Heart left ventricle (tissue), 16 donors: ENCODE data around the gene NPTX1. TPM values are rescaled to one million over a fixed set of nuclear protein-coding genes. Genes with fewer than 3 reads are reported as not detected.

ENCODE experiments used
- ATAC-seq, 4 donors: fragments of 200-7000 bp; cut with Tn5 transposase; one replicate each; pipeline ENCODE4 v1.9.1; 2020 to 2022; ENCODE audit warnings: moderate library complexity in 4 of 4, mild to moderate bottlenecking in 3 of 4, moderate number of reproducible peaks in 1 of 4
- DNase-seq, 5 donors: peaks; one replicate each; pipeline ENCODE4 v3.0.0-alpha.2; 2020
- H3K27ac ChIP-seq, 12 donors: fragments of 200-600 bp; sonication (generic) in 4 of 12; one replicate each; pipeline versions ENCODE4 v1.5.0 to v1.8.0; 2016 to 2022; ENCODE audit warnings: mild to moderate bottlenecking in 2 of 12
- H3K27me3 ChIP-seq, 9 donors: fragments of 200-600 bp; sonication (generic) in 2 of 9; one replicate each; pipeline versions ENCODE4 v1.5.1 to v1.8.0; 2016 to 2022; ENCODE audit warnings: mild to moderate bottlenecking in 3 of 9
- H3K36me3 ChIP-seq, 9 donors: fragments of 200-600 bp; sonication (generic) in 2 of 9; one replicate each; pipeline versions ENCODE4 v1.5.0 to v1.8.0; 2018 to 2022; ENCODE audit warnings: mild to moderate bottlenecking in 2 of 9
- H3K4me1 ChIP-seq, 12 donors: fragments of 200-600 bp; sonication (generic) in 4 of 12; one replicate each; pipeline versions ENCODE4 v1.5.0 to v1.8.0; 2016 to 2022; ENCODE audit warnings: mild to moderate bottlenecking in 3 of 12
- H3K4me3 ChIP-seq, 12 donors: fragments of 200-600 bp; sonication (generic) in 4 of 12; one replicate each; pipeline versions ENCODE4 v1.5.0 to v1.8.0; 2017 to 2022; ENCODE audit warnings: mild to moderate bottlenecking in 9 of 12, moderate library complexity in 4 of 12
- H3K9me3 ChIP-seq, 12 donors: fragments of 200-600 bp; sonication (generic) in 4 of 12; one replicate each; pipeline versions ENCODE4 v1.5.0 to v1.8.0; 2016 to 2022; ENCODE audit warnings: mild to moderate bottlenecking in 1 of 12
- POLR2A ChIP-seq, 2 donors: fragments of 450-650 bp; IDR thresholded peaks; one replicate each; pipeline ENCODE4 v1.6.1; 2017; ENCODE audit warnings: antibody characterized with exemption in 2 of 2, mild to moderate bottlenecking in 2 of 2, moderate library complexity in 2 of 2
- WGBS, 4 donors: extraction: QIAGEN DNeasy Blood & Tissue Kit in 2 of 4; methylation state at CpG; one replicate each; pipeline versions ENCODE4 v1.1.5 to v1.1.7; 2013 to 2018; 5-methylcytosine and 5-hydroxymethylcytosine counted together
- intact Hi-C, 10 donors: fragments of 100-400 bp; cut with DNase I; formaldehyde crosslinking; loops; one replicate each; pipeline versions ENCODE4 v1.11.1 to v1.14.2; 2022
- polyA plus RNA-seq, 2 donors: library from polyadenylated mRNA; stranded (reverse); fragments of 200-250 nt; gene quantifications; one replicate each; pipeline ENCODE4 v1.2.3, GENCODE V29; 2013
- total RNA-seq, 9 donors: library from RNA; depleted of rRNA in 2 of 9; stranded (reverse); fragments of >200 nt in 2 of 9; fragmentation: NEBNext Ultra II Directional in 3 of 9; extraction: Animal tissue kit (Norgen Biotek cat#: 25700) in 3 of 9; gene quantifications; one replicate each; pipeline versions ENCODE4 v1.1.0 to v1.2.4, GENCODE V29; 2016 to 2023
- TF ChIP-seq, protein P1 (sequence below), 12 donors: fragments of 200-600 bp; sonication (generic) in 4 of 12; IDR thresholded peaks; one replicate each; pipeline versions ENCODE4 v1.5.0 to v1.8.0; 2018 to 2022; ENCODE audit warnings: antibody characterized with exemption in 12 of 12, mild to moderate bottlenecking in 5 of 12
- donor health status: ischemic (EF 13 %, LVEDD 7.1; RV severe dilation, severe dysfunction).
- donor health status: healthy with polysubstance abuse.
- donor health status: DM: no; HTN: yes; CAD: no.
- donor health status: DM: no; HTN: no; CAD: no.
- donor health status: ischemic (EF 25% LVEDD 6.9; RV normal size, moderate dysfunction).
- donor health status: ischemic (EF 25% LVEDD 5.7; RV mildly dilated, moderate dysfunction).
- donor health status: healthy.
- donor health status: DM: yes; HTN: yes; CAD: no.
- donor health status: ischemic (EF 35%, LVEDD 5.7; RV mildly dilated, moderate dysfunction).
- donor health status: nonischemic (EF 11% LVEDD 7.7; RV severe dilation, severe dysfunction).
- donor health status: DM: yes; HTN: yes; CAD: no.
- donor health status: PGD.
- donor health status: ischemic (EF 29% LVEDD 5.4; RV normal size, mild dysfunction).
- donor health status: nonischemic (EF 23%, LVEDD 6.1; RV moderate dilation, normal function).

Gene NPTX1
- total and polyA plus RNA-seq, 11 donors, result 0.01 to 0.58 (median 0.09) TPM; not detected in 7

- no peak for TF ChIP-seq POLR2A (IDR thresholded peaks at IDR 0.05)
- TF ChIP-seq, protein P1, sequence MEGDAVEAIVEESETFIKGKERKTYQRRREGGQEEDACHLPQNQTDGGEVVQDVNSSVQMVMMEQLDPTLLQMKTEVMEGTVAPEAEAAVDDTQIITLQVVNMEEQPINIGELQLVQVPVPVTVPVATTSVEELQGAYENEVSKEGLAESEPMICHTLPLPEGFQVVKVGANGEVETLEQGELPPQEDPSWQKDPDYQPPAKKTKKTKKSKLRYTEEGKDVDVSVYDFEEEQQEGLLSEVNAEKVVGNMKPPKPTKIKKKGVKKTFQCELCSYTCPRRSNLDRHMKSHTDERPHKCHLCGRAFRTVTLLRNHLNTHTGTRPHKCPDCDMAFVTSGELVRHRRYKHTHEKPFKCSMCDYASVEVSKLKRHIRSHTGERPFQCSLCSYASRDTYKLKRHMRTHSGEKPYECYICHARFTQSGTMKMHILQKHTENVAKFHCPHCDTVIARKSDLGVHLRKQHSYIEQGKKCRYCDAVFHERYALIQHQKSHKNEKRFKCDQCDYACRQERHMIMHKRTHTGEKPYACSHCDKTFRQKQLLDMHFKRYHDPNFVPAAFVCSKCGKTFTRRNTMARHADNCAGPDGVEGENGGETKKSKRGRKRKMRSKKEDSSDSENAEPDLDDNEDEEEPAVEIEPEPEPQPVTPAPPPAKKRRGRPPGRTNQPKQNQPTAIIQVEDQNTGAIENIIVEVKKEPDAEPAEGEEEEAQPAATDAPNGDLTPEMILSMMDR (IDR thresholded peaks at IDR 0.05), result no peak
- peaks cover 0 to 61% (median 9%) of the 10 kb centered on the region in 9 donors for H3K27me3 ChIP-seq
- H3K36me3 ChIP-seq, result no peaks in the 10 kb centered on the region
- H3K9me3 ChIP-seq, result no peaks in the 10 kb centered on the region
- H3K4me3 ChIP-seq, result no peak overlapping the region
- H3K27ac ChIP-seq, result peak overlapping the region in 1 of 12 donors; percentile 85
- ATAC-seq (no peak), DNase-seq (no peak)
- H3K4me1 ChIP-seq, result peaks cover 0 to 7% (median 0%) of the 10 kb centered on the region in 12 donors
- intact Hi-C loops, result no loop called here
- WGBS, 4 donors, result 72 to 83% (median 79%) methylated on average over 3 to 5 of the region's 5 CpGs
These were observed 26.1 kb upstream of the NPTX1 start for GRCh38 chr17:80502578-80502877.

GRCh38 chr17:80501741-80502577, 25.6 kb upstream of the NPTX1 start:
- Histone ChIP-seq H3K27ac (peak overlapping the region in 1 of 12 donors; percentile 85), H3K4me1 (peaks cover 0 to 7% (median 0%) of the 10 kb centered on the region in 12 donors), H3K36me3 (no peaks in the 10 kb centered on the region), H3K27me3 (peaks cover 0 to 55% (median 8%) of the 10 kb centered on the region in 9 donors), H3K4me3 (no peak overlapping the region), H3K9me3 (no peaks in the 10 kb centered on the region)
- DNase-seq, result no peak
- ATAC-seq, result peak in 1 of 4 donors; percentile 36
- no peak for TF ChIP-seq POLR2A (IDR thresholded peaks at IDR 0.05)
- TF ChIP-seq, protein P1 (IDR thresholded peaks at IDR 0.05), result no peak
- intact Hi-C loops, result no loop called here
- WGBS, 4 donors, result 65 to 73% (median 69%) methylated on average over 24 of the region's 24 CpGs

GRCh38 chr17:80499961-80500665, 23.7 kb upstream of the NPTX1 start:
- Histone ChIP-seq H3K4me1 (peaks cover 0 to 7% (median 0%) of the 10 kb centered on the region in 12 donors), H3K27ac (peak overlapping the region in 1 of 12 donors; percentile 85), H3K27me3 (peaks cover 0 to 40% (median 6%) of the 10 kb centered on the region in 9 donors), H3K4me3 (no peak overlapping the region), H3K36me3 (no peaks in the 10 kb centered on the region), H3K9me3 (no peaks in the 10 kb centered on the region)
- ATAC-seq (peak in 1 of 4 donors; percentile 16), DNase-seq (no peak)
- intact Hi-C loops, result no loop called here
- 67 to 73% (median 70%) methylated on average over 16 to 22 of the region's 22 CpGs for WGBS, 4 donors
- TF ChIP-seq POLR2A (IDR thresholded peaks at IDR 0.05), result no peak
- TF ChIP-seq, protein P1 (IDR thresholded peaks at IDR 0.05), result no peak

- TF ChIP-seq POLR2A (IDR thresholded peaks at IDR 0.05), result no peak
- TF ChIP-seq, protein P1 (IDR thresholded peaks at IDR 0.05), result no peak
- ATAC-seq, result no peak
- Histone ChIP-seq H3K27ac (no peak overlapping the region), H3K4me1 (peaks cover 0 to 7% (median 0%) of the 10 kb centered on the region in 12 donors), H3K27me3 (peaks cover 0 to 41% (median 6%) of the 10 kb centered on the region in 9 donors), H3K36me3 (no peaks in the 10 kb centered on the region), H3K4me3 (no peak overlapping the region), H3K9me3 (no peaks in the 10 kb centered on the region)
- no peak for DNase-seq
- WGBS, 4 donors, result 70 to 82% (median 73%) methylated on average over 9 of the region's 9 CpGs
- intact Hi-C loops, result no loop called here
These were observed 23.2 kb upstream of the NPTX1 start for GRCh38 chr17:80499560-80499959.
